Tibial nerve (tissue), 4 donors: ENCODE data around the gene CMSS1. TPM values are rescaled to one million over a fixed set of nuclear protein-coding genes. Genes with fewer than 3 reads are reported as not detected.

Experiments used
- DNase-seq, 2 donors: peaks; one replicate each; pipeline ENCODE4 v3.0.0-alpha.2; 2019; ENCODE audit warnings: low spot score in 2 of 2
- H3K27ac ChIP-seq, 4 donors: fragments of 200-600 bp; sonication (generic) in 3 of 4; one replicate each; pipeline ENCODE4 v1.5.1; 2017 to 2019; ENCODE audit warnings: mild to moderate bottlenecking in 1 of 4
- H3K27me3 ChIP-seq, 2 donors: fragments of 200-600 bp; sonication (generic) in 1 of 2; one replicate each; pipeline versions ENCODE4 v1.5.1 to v1.6.0; 2017 to 2019
- H3K36me3 ChIP-seq, 3 donors: fragments of 200-600 bp; sonication (generic); one replicate each; pipeline ENCODE4 v1.5.1; 2018 to 2019
- H3K4me1 ChIP-seq, 4 donors: fragments of 200-600 bp; sonication (generic) in 3 of 4; one replicate each; pipeline ENCODE4 v1.5.1; 2017 to 2019
- H3K4me3 ChIP-seq, 4 donors: fragments of 200-600 bp; sonication (generic) in 3 of 4; one replicate each; pipeline ENCODE4 v1.5.1; 2017 to 2019; ENCODE audit warnings: mild to moderate bottlenecking in 1 of 4, moderate library complexity in 1 of 4
- H3K9me3 ChIP-seq, 4 donors: fragments of 200-600 bp; sonication (generic) in 3 of 4; one replicate each; pipeline ENCODE4 v1.5.1; 2017 to 2019
- EP300 ChIP-seq, 2 donors: sonication (generic); formaldehyde crosslinking; IDR thresholded peaks; one replicate each; pipeline ENCODE4 v1.6.1; 2017; ENCODE audit warnings: antibody characterized with exemption in 2 of 2, mild to moderate bottlenecking in 1 of 2
- POLR2A ChIP-seq, 2 donors: fragments of 450-650 bp; IDR thresholded peaks; one replicate each; pipeline ENCODE4 v1.6.1; 2017; ENCODE audit warnings: antibody characterized with exemption in 2 of 2, mild to moderate bottlenecking in 2 of 2, moderate library complexity in 2 of 2
- WGBS, 2 donors: methylation state at CpG; one replicate each; pipeline ENCODE4 v1.1.5; 2018; 5-methylcytosine and 5-hydroxymethylcytosine counted together
- total RNA-seq, 4 donors: library from RNA; depleted of rRNA; stranded (reverse); fragments of >200 nt; gene quantifications; one replicate each; pipeline ENCODE4 v1.1.0, GENCODE V29; 2016
- TF ChIP-seq, protein P1 (sequence below), 5 experiments: fragments of 200-600 bp in 3 of 5; fragments of 450-650 bp in 2 of 5; sonication (generic) in 3 of 5; IDR thresholded peaks; one replicate each; pipeline ENCODE4 v1.5.1; 2016 to 2019; ENCODE audit warnings: antibody characterized with exemption in 5 of 5, mild to moderate bottlenecking in 3 of 5, moderate library complexity in 2 of 5

CMSS1 gene
- total RNA-seq, 4 donors from 2014 or later: 5.5 to 29.1 (median 15.7) TPM

DNA sequence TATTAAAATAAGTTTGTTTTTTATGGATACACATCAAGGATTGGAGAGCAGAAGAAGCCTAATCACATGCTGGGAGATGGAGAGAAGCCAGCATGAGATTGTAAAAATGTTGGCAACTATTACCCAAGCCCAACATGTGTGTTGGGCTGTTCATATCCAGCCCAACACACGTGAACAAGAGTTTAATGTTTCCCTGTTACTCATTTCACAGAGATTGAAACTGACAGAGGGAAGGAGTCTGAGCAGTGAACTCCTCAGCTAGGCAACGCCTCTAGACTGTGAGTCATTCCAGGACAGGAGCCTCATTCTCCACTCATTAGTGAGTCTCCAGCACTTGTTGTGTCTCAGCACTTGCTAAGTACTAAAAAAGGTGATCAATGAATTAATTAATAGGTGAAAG, 43.2 kb upstream of the CMSS1 start:
- Histone ChIP-seq H3K27me3 (no peaks in the 10 kb centered on the region), H3K9me3 (no peaks in the 10 kb centered on the region), H3K4me1 (peaks cover 0 to 44% (median 7%) of the 10 kb centered on the region in 4 donors), H3K27ac (peak overlapping the region in 2 of 4 donors; percentile 13 to 85), H3K4me3 (no peak overlapping the region), H3K36me3 (no peaks in the 10 kb centered on the region)
- 41 to 52% methylated on average over 2 of the region's 2 CpGs for WGBS, 2 donors
- TF ChIP-seq, protein P1, sequence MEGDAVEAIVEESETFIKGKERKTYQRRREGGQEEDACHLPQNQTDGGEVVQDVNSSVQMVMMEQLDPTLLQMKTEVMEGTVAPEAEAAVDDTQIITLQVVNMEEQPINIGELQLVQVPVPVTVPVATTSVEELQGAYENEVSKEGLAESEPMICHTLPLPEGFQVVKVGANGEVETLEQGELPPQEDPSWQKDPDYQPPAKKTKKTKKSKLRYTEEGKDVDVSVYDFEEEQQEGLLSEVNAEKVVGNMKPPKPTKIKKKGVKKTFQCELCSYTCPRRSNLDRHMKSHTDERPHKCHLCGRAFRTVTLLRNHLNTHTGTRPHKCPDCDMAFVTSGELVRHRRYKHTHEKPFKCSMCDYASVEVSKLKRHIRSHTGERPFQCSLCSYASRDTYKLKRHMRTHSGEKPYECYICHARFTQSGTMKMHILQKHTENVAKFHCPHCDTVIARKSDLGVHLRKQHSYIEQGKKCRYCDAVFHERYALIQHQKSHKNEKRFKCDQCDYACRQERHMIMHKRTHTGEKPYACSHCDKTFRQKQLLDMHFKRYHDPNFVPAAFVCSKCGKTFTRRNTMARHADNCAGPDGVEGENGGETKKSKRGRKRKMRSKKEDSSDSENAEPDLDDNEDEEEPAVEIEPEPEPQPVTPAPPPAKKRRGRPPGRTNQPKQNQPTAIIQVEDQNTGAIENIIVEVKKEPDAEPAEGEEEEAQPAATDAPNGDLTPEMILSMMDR (IDR thresholded peaks at IDR 0.05): no peak
- TF ChIP-seq EP300 (IDR thresholded peaks at IDR 0.05): no peak
- no peak for TF ChIP-seq POLR2A (IDR thresholded peaks at IDR 0.05)
- no peak for DNase-seq

DNA sequence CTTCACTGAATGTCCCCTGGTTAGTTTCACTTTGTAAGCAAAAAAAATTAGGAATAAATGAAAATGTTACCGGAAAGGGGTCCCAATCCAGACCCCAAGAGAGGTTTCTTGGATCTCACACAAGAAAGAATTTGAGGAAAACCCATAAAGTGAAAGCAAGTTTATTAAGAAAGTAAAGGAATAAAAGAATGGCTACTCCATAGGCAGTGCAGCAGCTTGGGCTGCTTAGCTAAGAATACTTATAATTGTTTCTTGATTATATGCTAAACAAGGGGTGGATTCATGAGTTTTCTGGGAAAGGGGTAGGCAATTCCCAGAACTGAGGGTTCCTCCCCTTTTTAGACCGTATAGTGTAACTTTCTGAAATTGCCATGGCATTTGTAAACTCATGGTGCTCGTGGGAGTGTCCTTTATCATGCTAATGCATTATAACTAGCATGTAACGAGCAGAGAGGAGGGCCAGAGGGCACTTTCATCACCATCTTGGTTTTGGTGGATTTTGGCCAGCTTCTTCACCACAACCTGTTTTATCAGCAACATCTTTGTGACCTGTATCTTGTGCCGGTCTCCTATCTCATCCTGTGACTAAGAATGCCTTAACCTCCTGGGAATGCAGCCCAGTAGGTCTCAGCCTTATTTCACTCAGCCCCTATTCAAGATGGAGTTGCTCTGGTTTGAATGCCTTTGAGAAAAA, 41.0 kb upstream of the CMSS1 start:
- H3K4me3 ChIP-seq: peak overlapping the region in 2 of 4 donors; percentile 10 to 13
- WGBS, 2 donors: 43 to 46% methylated on average over 5 of the region's 5 CpGs
- H3K27ac ChIP-seq: peak overlapping the region; percentile 10 to 85 (median 62)
- no peaks in the 10 kb centered on the region for H3K27me3 ChIP-seq
- TF ChIP-seq, protein P1 (IDR thresholded peaks at IDR 0.05): no peak
- TF ChIP-seq POLR2A (IDR thresholded peaks at IDR 0.05) (no peak), EP300 (IDR thresholded peaks at IDR 0.05) (peak in 1 of 2 donors; percentile 11)
- peaks cover 0 to 49% (median 7%) of the 10 kb centered on the region in 4 donors for H3K4me1 ChIP-seq
- no peak for DNase-seq
- no peaks in the 10 kb centered on the region for H3K9me3 ChIP-seq
- no peaks in the 10 kb centered on the region for H3K36me3 ChIP-seq

DNA sequence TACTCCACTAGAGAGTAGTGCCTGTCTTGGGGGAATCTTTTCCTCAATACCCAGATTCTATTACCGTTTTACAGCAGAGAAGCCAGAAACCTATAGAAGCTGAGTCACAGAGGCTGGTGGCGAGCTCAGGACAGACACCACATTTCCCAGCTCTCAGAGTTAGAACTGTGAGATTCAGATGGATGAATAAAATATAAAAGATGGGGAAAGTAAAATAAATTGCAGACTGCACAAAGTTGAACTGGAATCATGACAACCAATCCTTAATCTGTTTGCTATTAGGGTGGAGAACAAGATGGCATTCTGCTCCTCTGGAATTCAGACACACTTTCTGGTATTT, 40.5 kb upstream of the CMSS1 start:
- no peaks in the 10 kb centered on the region for H3K27me3 ChIP-seq
- no peaks in the 10 kb centered on the region for H3K36me3 ChIP-seq
- no peak for TF ChIP-seq POLR2A (IDR thresholded peaks at IDR 0.05)
- TF ChIP-seq, protein P1 (IDR thresholded peaks at IDR 0.05): no peak
- WGBS, 2 donors: 60 to 68% methylated on average over 2 of the region's 2 CpGs
- peaks cover 0 to 49% (median 7%) of the 10 kb centered on the region in 4 donors for H3K4me1 ChIP-seq
- no peak for DNase-seq
- H3K9me3 ChIP-seq: no peaks in the 10 kb centered on the region
- peak overlapping the region; percentile 10 to 85 (median 62) for H3K27ac ChIP-seq
- no peak overlapping the region for H3K4me3 ChIP-seq

DNA sequence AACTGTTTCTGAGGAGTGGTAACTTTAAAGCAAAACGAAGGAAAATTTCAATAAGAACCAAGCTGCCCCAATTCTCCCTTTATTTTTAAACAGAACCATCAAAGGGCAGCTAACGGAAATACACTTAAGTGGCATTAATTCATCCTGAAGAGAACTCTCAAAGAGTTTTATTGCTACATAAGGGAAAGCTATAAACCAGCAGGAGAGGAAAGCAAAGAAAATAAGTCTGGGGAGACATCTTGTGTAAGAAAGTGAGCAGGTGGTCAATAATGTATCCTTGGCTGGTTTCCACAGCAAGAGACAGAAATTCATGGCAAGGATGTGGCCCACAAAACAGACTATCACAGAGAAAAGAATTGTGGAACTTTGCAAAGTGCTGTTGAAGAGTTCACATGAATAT, 40.0 kb upstream of the CMSS1 start:
- Histone ChIP-seq H3K9me3 (no peaks in the 10 kb centered on the region), H3K27me3 (no peaks in the 10 kb centered on the region), H3K27ac (peak overlapping the region in 3 of 4 donors; percentile 59 to 85 (median 65)), H3K4me3 (no peak overlapping the region), H3K36me3 (no peaks in the 10 kb centered on the region), H3K4me1 (peaks cover 0 to 49% (median 7%) of the 10 kb centered on the region in 4 donors)
- 36 to 53% methylated on average over 2 of the region's 2 CpGs for WGBS, 2 donors
- no peak for DNase-seq
- TF ChIP-seq EP300 (IDR thresholded peaks at IDR 0.05) (no peak), POLR2A (IDR thresholded peaks at IDR 0.05) (no peak)
- TF ChIP-seq, protein P1 (IDR thresholded peaks at IDR 0.05): no peak

DNA sequence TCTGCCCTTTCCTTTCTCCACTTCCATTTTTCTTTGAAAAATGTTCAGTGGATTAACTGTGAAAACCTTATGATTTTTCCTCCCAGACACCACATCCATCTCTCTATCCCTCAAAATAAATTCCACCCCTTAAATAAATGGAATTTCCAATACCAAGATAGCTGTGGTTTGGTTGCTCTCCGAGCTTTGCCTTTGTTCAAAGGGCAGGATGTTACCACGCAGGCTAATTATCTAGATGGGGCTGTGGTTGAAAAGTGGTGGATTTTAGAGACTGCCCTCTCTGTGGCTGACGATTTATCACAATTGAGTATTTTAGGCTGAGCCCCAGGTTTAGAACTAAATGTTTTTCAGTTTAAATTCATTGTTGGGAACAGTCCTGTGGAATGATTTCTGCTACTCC, 36.9 kb upstream of the CMSS1 start:
- Histone ChIP-seq H3K4me3 (no peak overlapping the region), H3K9me3 (no peaks in the 10 kb centered on the region), H3K4me1 (peaks cover 0 to 38% (median 0%) of the 10 kb centered on the region in 4 donors), H3K36me3 (no peaks in the 10 kb centered on the region), H3K27ac (peak overlapping the region in 2 of 4 donors; percentile 10 to 80), H3K27me3 (no peaks in the 10 kb centered on the region)
- 40 to 50% methylated on average over 3 of the region's 3 CpGs for WGBS, 2 donors
- DNase-seq: no peak
- TF ChIP-seq EP300 (IDR thresholded peaks at IDR 0.05): no peak
- TF ChIP-seq POLR2A (IDR thresholded peaks at IDR 0.05): no peak
- TF ChIP-seq, protein P1 (IDR thresholded peaks at IDR 0.05): no peak
